Neural cell (in vitro differentiated cells): ENCODE results near the gene ESPN. TPM values are rescaled to one million over a fixed set of nuclear protein-coding genes. Genes with fewer than 3 reads are reported as not detected.

Experiments
- H2AFZ ChIP-seq: fragments of 200-600, 300-800 bp; sonication (generic), shearing (Covaris generic); 2 replicates; pipeline ENCODE4 v1.6.0; 2014; ENCODE audit warnings: low read depth, mild to moderate bottlenecking, antibody characterized with exemption, low read length, moderate library complexity
- H3F3A ChIP-seq: fragments of 200-600 bp; shearing (Covaris generic); 2 replicates; pipeline ENCODE4 v1.6.1; 2016; ENCODE audit warnings: mild to moderate bottlenecking, moderate library complexity, mixed read lengths, antibody characterized with exemption, low read length; ENCODE audit not compliant: insufficient read depth, poor library complexity, severe bottlenecking
- H3K27ac ChIP-seq: fragments of 200-600, 300-800 bp; sonication (generic), shearing (Covaris generic); 2 replicates; pipeline ENCODE4 v1.5.1; 2014; ENCODE audit warnings: mild to moderate bottlenecking, low read length, moderate library complexity
- H3K27me3 ChIP-seq: fragments of 300-800, 200-600 bp; sonication (generic), shearing (Covaris generic); 2 replicates; pipeline ENCODE4 v1.6.0; 2014; ENCODE audit warnings: mild to moderate bottlenecking, low read depth, low read length, moderate library complexity; ENCODE audit not compliant: insufficient read depth
- H3K36me3 ChIP-seq: fragments of 300-800, 200-600 bp; sonication (generic), shearing (Covaris generic); 2 replicates; pipeline ENCODE4 v1.5.1; 2014; ENCODE audit warnings: mild to moderate bottlenecking, antibody characterized with exemption, low read length, moderate library complexity; ENCODE audit not compliant: insufficient read depth
- H3K4me2 ChIP-seq: fragments of 300-800, 200-600 bp; sonication (generic), shearing (Covaris generic); 2 replicates; pipeline ENCODE4 v1.6.0; 2014; ENCODE audit warnings: mild to moderate bottlenecking, low read length
- H3K4me3 ChIP-seq: fragments of 300-800, 200-600 bp; sonication (generic), shearing (Covaris generic); 2 replicates; pipeline ENCODE4 v1.5.1; 2014; ENCODE audit warnings: mild to moderate bottlenecking, low read length, moderate library complexity
- H3K79me2 ChIP-seq: fragments of 200-600 bp; shearing (Covaris generic); replicated peaks from 2 replicates; pipeline ENCODE4 v1.6.0; 2014; ENCODE audit warnings: mild to moderate bottlenecking, low read length, moderate library complexity; ENCODE audit not compliant: insufficient read depth
- H3K9ac ChIP-seq: fragments of 300-800, 200-600 bp; sonication (generic), shearing (Covaris generic); 2 replicates; pipeline ENCODE4 v1.6.1; 2016; ENCODE audit warnings: mild to moderate bottlenecking, low read length, mixed read lengths
- H3K9me2 ChIP-seq: fragments of 200-600 bp; shearing (Covaris generic); 2 replicates; pipeline ENCODE4 v1.6.1; 2016; ENCODE audit warnings: mild to moderate bottlenecking, low read length, mixed read lengths; ENCODE audit not compliant: insufficient read depth
- H3K9me3 ChIP-seq: fragments of 200-600, 300-800 bp; sonication (generic), shearing (Covaris generic); 2 replicates; pipeline ENCODE4 v1.6.1; 2016; ENCODE audit warnings: mild to moderate bottlenecking, mixed run types, low read length, moderate library complexity, mixed read lengths
- H4K20me1 ChIP-seq: fragments of 200-600 bp; shearing (Covaris generic); 2 replicates; pipeline ENCODE4 v1.6.1; 2016; ENCODE audit warnings: mild to moderate bottlenecking, mixed run types; ENCODE audit not compliant: insufficient read depth
- CTCF ChIP-seq: fragments of 450-650 bp; IDR thresholded peaks from 2 replicates; pipeline ENCODE4 v1.5.1; 2014; ENCODE audit warnings: antibody characterized with exemption, mild to moderate bottlenecking, moderate library complexity; ENCODE audit not compliant: poor library complexity, severe bottlenecking
- EP300 ChIP-seq: fragments of 450-650 bp; conservative IDR thresholded peaks from 2 replicates; pipeline ENCODE4 v1.6.1; 2014; ENCODE audit warnings: antibody characterized with exemption, mild to moderate bottlenecking, moderate library complexity; ENCODE audit not compliant: poor library complexity, severe bottlenecking
- EZH2 ChIP-seq: fragments of 200-600, 300-800 bp; shearing (Covaris generic), sonication (generic); IDR thresholded peaks from 2 replicates; pipeline ENCODE4 v1.6.1; 2014; ENCODE audit warnings: antibody characterized with exemption, low read length, borderline replicate concordance, mild to moderate bottlenecking; ENCODE audit not compliant: insufficient read depth, poor library complexity, severe bottlenecking
- MXI1 ChIP-seq: fragments of 450-650 bp; conservative IDR thresholded peaks from 2 replicates; pipeline ENCODE4 v1.6.1; 2014; ENCODE audit warnings: antibody characterized with exemption, mild to moderate bottlenecking; ENCODE audit not compliant: poor library complexity, severe bottlenecking
- POLR2AphosphoS5 ChIP-seq: IDR thresholded peaks from 2 replicates; pipeline ENCODE4 v1.6.1; 2012
- RAD21 ChIP-seq: fragments of 450-650 bp; conservative IDR thresholded peaks from 2 replicates; pipeline ENCODE4 v1.6.1; 2014; ENCODE audit warnings: antibody characterized with exemption, mild to moderate bottlenecking, moderate library complexity
- SMC3 ChIP-seq: fragments of 450-650 bp; conservative IDR thresholded peaks from 2 replicates; pipeline ENCODE4 v1.6.1; 2014; ENCODE audit warnings: antibody characterized with exemption, mild to moderate bottlenecking, moderate library complexity; ENCODE audit not compliant: poor library complexity
- TAF1 ChIP-seq: IDR thresholded peaks from 2 replicates; pipeline ENCODE4 v1.6.1; 2012; ENCODE audit warnings: low read depth
- polyA plus RNA-seq: library from polyadenylated mRNA; depleted of rRNA; stranded (reverse); fragments of >200 nt; gene quantifications from 2 replicates; pipeline ENCODE4 v1.2.3, GENCODE V29; 2014
- TF ChIP-seq, protein P1 (sequence below): IDR thresholded peaks from 2 replicates; pipeline ENCODE4 v1.6.1; 2012; ENCODE audit warnings: borderline replicate concordance

ESPN gene
- polyA plus RNA-seq, 1 donor from 2014 or later = not detected

DNA sequence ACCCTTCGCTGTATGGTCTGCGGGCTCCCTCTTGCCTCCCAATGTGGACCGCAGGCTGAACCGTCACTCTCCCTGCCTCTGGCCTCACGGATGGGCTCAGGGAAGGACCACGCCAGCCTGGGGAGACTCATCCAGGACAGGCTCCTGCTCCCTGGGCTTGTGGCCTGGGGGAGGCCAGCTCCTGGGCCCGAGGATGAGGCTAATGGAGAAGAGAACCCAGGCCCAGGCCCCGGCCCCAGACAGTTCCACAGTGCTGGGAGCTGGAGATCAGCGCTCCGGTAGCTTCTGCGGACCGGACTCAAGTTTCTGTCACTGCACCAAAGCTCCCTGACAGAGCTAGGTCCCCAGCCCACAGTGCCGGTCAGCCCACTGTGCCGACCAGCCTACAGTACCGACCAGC, 80.3 kb downstream of the ESPN start:
- Histone ChIP-seq H4K20me1 (no peaks in the 10 kb centered on the region), H3K36me3 (no peaks in the 10 kb centered on the region), H3K9me2 (no peaks in the 10 kb centered on the region), H3K4me3 (no peak overlapping the region), H3F3A (no peaks in the 10 kb centered on the region), H2AFZ (no peak overlapping the region), H3K79me2 (no peaks in the 10 kb centered on the region), H3K27ac (no peak overlapping the region), H3K9ac (no peak overlapping the region), H3K27me3 (no peaks in the 10 kb centered on the region), H3K9me3 (no peaks in the 10 kb centered on the region), H3K4me2 (no peak overlapping the region)
- TF ChIP-seq EZH2 (no peak), EP300 (no peak), POLR2AphosphoS5 (no peak), CTCF (no peak), RAD21 (no peak), TAF1 (no peak), MXI1 (no peak), SMC3 (no peak)
- TF ChIP-seq, protein P1, sequence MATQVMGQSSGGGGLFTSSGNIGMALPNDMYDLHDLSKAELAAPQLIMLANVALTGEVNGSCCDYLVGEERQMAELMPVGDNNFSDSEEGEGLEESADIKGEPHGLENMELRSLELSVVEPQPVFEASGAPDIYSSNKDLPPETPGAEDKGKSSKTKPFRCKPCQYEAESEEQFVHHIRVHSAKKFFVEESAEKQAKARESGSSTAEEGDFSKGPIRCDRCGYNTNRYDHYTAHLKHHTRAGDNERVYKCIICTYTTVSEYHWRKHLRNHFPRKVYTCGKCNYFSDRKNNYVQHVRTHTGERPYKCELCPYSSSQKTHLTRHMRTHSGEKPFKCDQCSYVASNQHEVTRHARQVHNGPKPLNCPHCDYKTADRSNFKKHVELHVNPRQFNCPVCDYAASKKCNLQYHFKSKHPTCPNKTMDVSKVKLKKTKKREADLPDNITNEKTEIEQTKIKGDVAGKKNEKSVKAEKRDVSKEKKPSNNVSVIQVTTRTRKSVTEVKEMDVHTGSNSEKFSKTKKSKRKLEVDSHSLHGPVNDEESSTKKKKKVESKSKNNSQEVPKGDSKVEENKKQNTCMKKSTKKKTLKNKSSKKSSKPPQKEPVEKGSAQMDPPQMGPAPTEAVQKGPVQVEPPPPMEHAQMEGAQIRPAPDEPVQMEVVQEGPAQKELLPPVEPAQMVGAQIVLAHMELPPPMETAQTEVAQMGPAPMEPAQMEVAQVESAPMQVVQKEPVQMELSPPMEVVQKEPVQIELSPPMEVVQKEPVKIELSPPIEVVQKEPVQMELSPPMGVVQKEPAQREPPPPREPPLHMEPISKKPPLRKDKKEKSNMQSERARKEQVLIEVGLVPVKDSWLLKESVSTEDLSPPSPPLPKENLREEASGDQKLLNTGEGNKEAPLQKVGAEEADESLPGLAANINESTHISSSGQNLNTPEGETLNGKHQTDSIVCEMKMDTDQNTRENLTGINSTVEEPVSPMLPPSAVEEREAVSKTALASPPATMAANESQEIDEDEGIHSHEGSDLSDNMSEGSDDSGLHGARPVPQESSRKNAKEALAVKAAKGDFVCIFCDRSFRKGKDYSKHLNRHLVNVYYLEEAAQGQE = no peak

- Histone ChIP-seq H3K4me3 (no peak overlapping the region), H3K27me3 (no peaks in the 10 kb centered on the region), H3K9me3 (no peaks in the 10 kb centered on the region), H4K20me1 (no peaks in the 10 kb centered on the region), H3F3A (no peaks in the 10 kb centered on the region), H3K79me2 (no peaks in the 10 kb centered on the region), H2AFZ (no peak overlapping the region), H3K4me2 (no peak overlapping the region), H3K27ac (no peak overlapping the region), H3K36me3 (no peaks in the 10 kb centered on the region), H3K9ac (no peak overlapping the region), H3K9me2 (no peaks in the 10 kb centered on the region)
- TF ChIP-seq POLR2AphosphoS5 (no peak), RAD21 (no peak), EP300 (no peak), MXI1 (no peak), EZH2 (no peak), SMC3 (no peak), CTCF (no peak), TAF1 (no peak)
- TF ChIP-seq, protein P1 = no peak
Observed at GRCh38 chr1:6505367-6506209, 81.0 kb downstream of the ESPN start.
